SK-N-SH treated with all-trans-retinoic acid at 6 μM for 48 hours (cell line): ENCODE results near the gene CMTM7.

Experiments
- ATAC-seq: fragments of 200-7000 bp; cut with Tn5 transposase; 3 replicates; pipeline ENCODE4 v1.9.1; 2020; ENCODE audit warnings: mild to moderate bottlenecking, moderate library complexity
- ARNTL ChIP-seq: fragments of 450-650 bp; formaldehyde crosslinking; IDR thresholded peaks from 2 replicates; pipeline ENCODE4 v1.5.0; 2020; ENCODE audit warnings: low read depth, mild to moderate bottlenecking, moderate library complexity, borderline replicate concordance
- BACH2 ChIP-seq: fragments of 250-450 bp; sonication (Bioruptor Pico); IDR thresholded peaks from 2 replicates; pipeline ENCODE4 v1.9.0; 2021; ENCODE audit warnings: mild to moderate bottlenecking, borderline replicate concordance
- CSDC2 ChIP-seq: fragments of 250-450 bp; sonication (Bioruptor Pico); IDR thresholded peaks from 2 replicates; pipeline ENCODE4 v1.5.0; 2020; ENCODE audit warnings: mild to moderate bottlenecking, moderate library complexity
- ESRRG ChIP-seq: fragments of 250-450 bp; sonication (Bioruptor Pico); IDR thresholded peaks from 2 replicates; pipeline ENCODE4 v1.6.1; 2021; ENCODE audit warnings: mild to moderate bottlenecking
- GLIS3 ChIP-seq: fragments of 250-450 bp; sonication (Bioruptor Pico); IDR thresholded peaks from 2 replicates; pipeline ENCODE4 v1.5.0; 2020; ENCODE audit warnings: mild to moderate bottlenecking, moderate library complexity
- ISL1 ChIP-seq: fragments of 250-450 bp; sonication (Bioruptor Pico); IDR thresholded peaks from 2 replicates; pipeline ENCODE4 v2.1.2; 2022; ENCODE audit warnings: mild to moderate bottlenecking, moderate library complexity
- OSR1 ChIP-seq: fragments of 250-450 bp; sonication (Bioruptor Pico); IDR thresholded peaks from 2 replicates; pipeline ENCODE4 v1.8.0; 2022; ENCODE audit warnings: moderate library complexity, mild to moderate bottlenecking, inconsistent platforms
- RARB ChIP-seq: fragments of 250-450 bp; sonication (Bioruptor Pico); IDR thresholded peaks from 2 replicates; pipeline ENCODE4 v1.8.0; 2021; ENCODE audit warnings: mild to moderate bottlenecking, moderate library complexity
- SNAI2 ChIP-seq: fragments of 250-450 bp; sonication (Bioruptor Pico); IDR thresholded peaks from 2 replicates; pipeline ENCODE4 v1.5.0; 2020; ENCODE audit warnings: mild to moderate bottlenecking, moderate library complexity
- TCF4 ChIP-seq: fragments of 250-450 bp; sonication (Bioruptor Pico); IDR thresholded peaks from 2 replicates; pipeline ENCODE4 v1.8.0; 2021; ENCODE audit warnings: mild to moderate bottlenecking, moderate library complexity, borderline replicate concordance
- TOX ChIP-seq: fragments of 250-450 bp; sonication (Bioruptor Pico); IDR thresholded peaks from 2 replicates; pipeline ENCODE4 v1.8.0; 2021; ENCODE audit warnings: mild to moderate bottlenecking, moderate library complexity, borderline replicate concordance
- ZC3H10 ChIP-seq: fragments of 250-450 bp; sonication (Bioruptor Pico); IDR thresholded peaks from 2 replicates; pipeline ENCODE4 v1.5.1; 2021; ENCODE audit warnings: mild to moderate bottlenecking, moderate library complexity
- ZFP3 ChIP-seq: fragments of 250-450 bp; sonication (Bioruptor Pico); IDR thresholded peaks from 2 replicates; pipeline ENCODE4 v1.5.0; 2020; ENCODE audit warnings: mild to moderate bottlenecking, moderate library complexity
- ZFP30 ChIP-seq: fragments of 450-650 bp; formaldehyde crosslinking; IDR thresholded peaks from 2 replicates; pipeline ENCODE4 v1.5.0; 2022; ENCODE audit warnings: mild to moderate bottlenecking, moderate library complexity
- ZNF565 ChIP-seq: fragments of 450-650 bp; formaldehyde crosslinking; conservative IDR thresholded peaks from 2 replicates; pipeline ENCODE4 v1.5.0; 2020; ENCODE audit warnings: low read depth, mild to moderate bottlenecking, moderate library complexity
- ZNF8 ChIP-seq: fragments of 450-650 bp; formaldehyde crosslinking; IDR thresholded peaks from 2 replicates; pipeline ENCODE4 v1.5.0; 2020; ENCODE audit warnings: mild to moderate bottlenecking, moderate library complexity
- TF ChIP-seq, protein P1 (sequence below): fragments of 250-450 bp; sonication (Bioruptor Pico); IDR thresholded peaks from 2 replicates; pipeline ENCODE4 v1.8.0; 2021; ENCODE audit warnings: low read depth, mild to moderate bottlenecking, moderate library complexity, borderline replicate concordance
- TF ChIP-seq, protein P2 (sequence below): fragments of 250-450 bp; sonication (Bioruptor Pico); IDR thresholded peaks from 2 replicates; pipeline ENCODE4 v1.5.1; 2021; ENCODE audit warnings: mild to moderate bottlenecking, moderate library complexity

Gene CMTM7

DNA sequence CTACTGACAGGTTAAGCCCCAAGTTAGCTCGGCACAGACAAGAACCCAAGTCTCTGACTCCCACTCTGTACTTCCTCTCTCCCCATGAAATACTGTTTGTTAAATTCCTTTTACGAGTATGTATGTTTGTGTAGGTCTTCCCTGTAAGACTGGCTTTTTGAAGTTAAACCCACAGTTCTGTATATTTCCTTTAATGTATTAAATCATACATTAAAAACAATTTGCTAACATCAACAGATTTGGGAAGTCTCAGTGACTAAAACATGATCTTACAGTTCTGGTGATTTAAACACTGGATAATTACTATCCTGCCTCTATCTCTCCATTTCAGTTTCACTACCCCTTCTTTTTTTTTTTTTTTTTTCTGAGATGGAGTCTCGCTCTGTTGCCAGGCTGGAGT is 106.6 kb downstream of the CMTM7 start:
- ATAC-seq: no peak

DNA sequence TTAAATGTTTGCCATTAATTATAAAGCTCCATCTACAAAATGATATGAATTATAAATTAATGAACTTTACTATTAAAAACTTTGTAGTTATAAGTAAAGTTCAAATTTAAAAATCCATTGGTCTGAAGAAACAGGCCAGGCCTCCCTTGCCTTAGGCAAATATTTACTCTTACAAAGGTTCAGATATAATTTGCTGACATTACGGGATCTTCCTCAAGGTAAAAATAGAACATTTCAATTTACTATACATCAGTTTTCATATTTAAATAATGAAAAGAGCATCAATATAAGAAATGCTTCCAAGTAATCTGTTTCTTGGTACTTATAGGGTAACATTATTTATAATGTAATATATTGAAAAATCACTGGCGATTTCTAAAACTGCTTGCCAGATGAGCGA is 107.3 kb downstream of the CMTM7 start:
- TF ChIP-seq ARNTL (CRISPR knock-in tag) (no peak), ESRRG (CRISPR knock-in tag) (no peak), RARB (CRISPR knock-in tag) (no peak), TCF4 (CRISPR knock-in tag) (no peak)
- TF ChIP-seq, protein P1, sequence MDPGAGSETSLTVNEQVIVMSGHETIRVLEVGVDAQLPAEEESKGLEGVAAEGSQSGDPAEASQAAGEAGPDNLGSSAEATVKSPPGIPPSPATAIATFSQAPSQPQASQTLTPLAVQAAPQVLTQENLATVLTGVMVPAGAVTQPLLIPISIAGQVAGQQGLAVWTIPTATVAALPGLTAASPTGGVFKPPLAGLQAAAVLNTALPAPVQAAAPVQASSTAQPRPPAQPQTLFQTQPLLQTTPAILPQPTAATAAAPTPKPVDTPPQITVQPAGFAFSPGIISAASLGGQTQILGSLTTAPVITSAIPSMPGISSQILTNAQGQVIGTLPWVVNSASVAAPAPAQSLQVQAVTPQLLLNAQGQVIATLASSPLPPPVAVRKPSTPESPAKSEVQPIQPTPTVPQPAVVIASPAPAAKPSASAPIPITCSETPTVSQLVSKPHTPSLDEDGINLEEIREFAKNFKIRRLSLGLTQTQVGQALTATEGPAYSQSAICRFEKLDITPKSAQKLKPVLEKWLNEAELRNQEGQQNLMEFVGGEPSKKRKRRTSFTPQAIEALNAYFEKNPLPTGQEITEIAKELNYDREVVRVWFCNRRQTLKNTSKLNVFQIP (CRISPR knock-in tag): no peak
- TF ChIP-seq, all 23 proteins: peak for 0
- no peak for ATAC-seq

More for the DNA sequence above, 106.6 kb downstream of the CMTM7 start:
- no peak for TF ChIP-seq ARNTL (CRISPR knock-in tag)
- TF ChIP-seq, all 23 proteins: peak for 0

DNA sequence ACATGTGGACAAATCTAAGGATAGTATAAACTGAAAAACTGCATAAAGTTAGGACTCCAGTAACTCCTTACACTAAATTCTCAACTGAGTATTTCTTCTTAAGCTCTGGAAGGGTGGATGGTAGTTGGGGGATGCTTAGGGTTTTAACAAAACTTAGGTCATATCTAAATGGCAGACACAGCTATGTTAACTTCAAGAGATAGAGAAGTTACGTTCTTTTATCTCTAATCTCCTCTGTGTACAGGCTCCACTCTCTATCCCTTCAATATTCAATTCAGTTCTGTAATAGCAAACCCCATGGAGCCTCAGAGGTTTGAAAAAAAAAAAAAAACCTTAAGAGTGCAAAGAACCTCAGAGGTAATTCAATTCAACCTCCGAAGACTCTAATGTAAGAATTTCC is 107.9 kb downstream of the CMTM7 start:
- ATAC-seq: no peak
- no peak for TF ChIP-seq SNAI2
- TF ChIP-seq ZNF565 (CRISPR knock-in tag): no peak
- TF ChIP-seq RARB (CRISPR knock-in tag): no peak

DNA sequence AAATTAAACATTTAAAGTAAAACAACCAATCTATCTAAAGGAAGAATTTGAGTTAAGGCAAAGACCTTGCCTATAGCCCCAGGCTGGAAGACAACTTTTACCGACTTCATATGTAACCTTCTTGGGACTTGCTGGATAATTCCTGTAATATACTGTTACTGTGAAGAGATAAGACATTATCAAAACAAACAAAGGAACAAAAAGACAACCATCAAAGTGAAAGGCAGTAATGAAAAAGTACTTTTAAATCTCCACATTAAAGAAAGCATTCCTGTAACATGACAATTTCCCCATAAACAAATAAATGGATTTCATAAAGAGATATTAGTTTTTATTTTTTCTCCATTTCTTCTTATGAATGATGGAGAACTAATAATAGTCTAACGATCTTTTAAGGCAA is 108.6 kb downstream of the CMTM7 start:
- TF ChIP-seq, protein P1 (CRISPR knock-in tag): no peak
- no peak for TF ChIP-seq ZFP3 (CRISPR knock-in tag)
- no peak for TF ChIP-seq RARB (CRISPR knock-in tag)
- TF ChIP-seq, protein P2, sequence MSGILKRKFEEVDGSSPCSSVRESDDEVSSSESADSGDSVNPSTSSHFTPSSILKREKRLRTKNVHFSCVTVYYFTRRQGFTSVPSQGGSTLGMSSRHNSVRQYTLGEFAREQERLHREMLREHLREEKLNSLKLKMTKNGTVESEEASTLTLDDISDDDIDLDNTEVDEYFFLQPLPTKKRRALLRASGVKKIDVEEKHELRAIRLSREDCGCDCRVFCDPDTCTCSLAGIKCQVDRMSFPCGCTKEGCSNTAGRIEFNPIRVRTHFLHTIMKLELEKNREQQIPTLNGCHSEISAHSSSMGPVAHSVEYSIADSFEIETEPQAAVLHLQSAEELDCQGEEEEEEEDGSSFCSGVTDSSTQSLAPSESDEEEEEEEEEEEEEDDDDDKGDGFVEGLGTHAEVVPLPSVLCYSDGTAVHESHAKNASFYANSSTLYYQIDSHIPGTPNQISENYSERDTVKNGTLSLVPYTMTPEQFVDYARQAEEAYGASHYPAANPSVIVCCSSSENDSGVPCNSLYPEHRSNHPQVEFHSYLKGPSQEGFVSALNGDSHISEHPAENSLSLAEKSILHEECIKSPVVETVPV (CRISPR knock-in tag): no peak
- TF ChIP-seq TCF4 (CRISPR knock-in tag): no peak
- no peak for TF ChIP-seq ISL1
- ATAC-seq: no peak

DNA sequence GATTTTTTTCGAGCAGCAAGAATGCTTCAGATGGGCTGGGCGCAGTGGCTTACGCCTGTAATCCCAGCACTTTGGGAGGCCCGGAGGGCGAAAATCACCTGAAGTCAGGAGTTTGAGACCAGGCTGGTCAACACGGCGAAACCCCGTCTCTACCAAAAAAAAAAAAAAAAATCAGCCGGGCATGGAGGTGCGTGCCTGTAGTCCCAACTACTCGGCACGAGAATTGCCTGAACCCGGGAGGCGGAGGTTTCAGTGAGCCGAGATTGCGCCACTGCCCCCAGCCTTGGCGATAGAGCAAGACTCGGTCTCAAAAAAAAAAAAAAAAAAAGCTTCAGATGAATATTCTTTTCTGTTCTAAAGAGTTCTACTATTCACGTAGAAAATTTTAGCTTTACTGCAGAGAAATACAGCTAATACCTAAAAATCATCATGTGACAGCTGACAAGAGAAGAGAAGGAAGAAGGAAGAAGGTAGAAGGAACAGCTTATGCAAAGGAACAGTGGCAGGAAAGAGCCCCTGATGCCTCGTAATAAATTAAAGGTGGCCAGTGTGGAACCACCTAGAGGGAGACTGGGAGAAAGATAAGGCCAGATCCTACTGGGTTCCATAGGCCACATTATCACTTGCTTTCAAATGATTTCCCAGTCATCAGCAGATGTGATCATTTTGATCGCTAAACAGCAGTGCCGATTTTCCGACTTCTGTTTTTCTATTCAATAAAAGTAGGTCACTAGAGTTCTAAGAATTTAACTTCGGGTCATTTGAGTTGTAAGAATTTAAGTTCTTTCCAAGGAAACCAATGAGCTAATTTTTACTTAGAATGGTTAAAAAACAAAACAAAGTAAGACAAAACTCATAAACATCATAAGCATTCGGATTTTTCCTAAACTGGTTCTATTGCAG is 109.5 kb downstream of the CMTM7 start:
- TF ChIP-seq GLIS3 (CRISPR knock-in tag) (no peak), RARB (CRISPR knock-in tag) (no peak), ZNF8 (CRISPR knock-in tag) (no peak), SNAI2 (no peak), BACH2 (CRISPR knock-in tag) (no peak), OSR1 (CRISPR knock-in tag) (no peak), ZC3H10 (CRISPR knock-in tag) (no peak), ISL1 (no peak), ZFP30 (CRISPR knock-in tag) (no peak), ZNF565 (CRISPR knock-in tag) (no peak), CSDC2 (no peak), TOX (CRISPR knock-in tag) (no peak)
- TF ChIP-seq, protein P2 (CRISPR knock-in tag): no peak
- ATAC-seq: no peak
